Measurements from ENCODE around the gene NDUFAF3.

DNA sequence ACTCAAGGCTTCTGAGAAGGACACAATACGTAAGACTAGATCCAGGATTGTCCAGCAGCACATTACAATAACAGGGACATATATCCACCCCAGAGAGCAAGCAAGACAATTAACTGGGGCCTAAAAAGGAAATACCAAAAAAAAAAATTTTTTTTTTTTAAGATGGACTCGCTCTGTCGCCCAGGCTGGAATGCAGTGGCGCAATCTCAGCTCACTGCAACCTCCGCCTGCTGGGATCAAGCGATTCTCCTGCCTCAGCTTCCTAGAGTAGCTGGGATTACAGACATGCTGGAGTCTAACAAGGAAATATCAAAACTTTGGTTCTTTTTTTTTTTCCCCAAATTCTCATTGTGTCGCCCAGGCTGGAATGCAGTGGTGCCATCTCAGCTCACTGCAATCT, 36.1 kb downstream of the NDUFAF3 start:
- TF ChIP-seq, protein P1, sequence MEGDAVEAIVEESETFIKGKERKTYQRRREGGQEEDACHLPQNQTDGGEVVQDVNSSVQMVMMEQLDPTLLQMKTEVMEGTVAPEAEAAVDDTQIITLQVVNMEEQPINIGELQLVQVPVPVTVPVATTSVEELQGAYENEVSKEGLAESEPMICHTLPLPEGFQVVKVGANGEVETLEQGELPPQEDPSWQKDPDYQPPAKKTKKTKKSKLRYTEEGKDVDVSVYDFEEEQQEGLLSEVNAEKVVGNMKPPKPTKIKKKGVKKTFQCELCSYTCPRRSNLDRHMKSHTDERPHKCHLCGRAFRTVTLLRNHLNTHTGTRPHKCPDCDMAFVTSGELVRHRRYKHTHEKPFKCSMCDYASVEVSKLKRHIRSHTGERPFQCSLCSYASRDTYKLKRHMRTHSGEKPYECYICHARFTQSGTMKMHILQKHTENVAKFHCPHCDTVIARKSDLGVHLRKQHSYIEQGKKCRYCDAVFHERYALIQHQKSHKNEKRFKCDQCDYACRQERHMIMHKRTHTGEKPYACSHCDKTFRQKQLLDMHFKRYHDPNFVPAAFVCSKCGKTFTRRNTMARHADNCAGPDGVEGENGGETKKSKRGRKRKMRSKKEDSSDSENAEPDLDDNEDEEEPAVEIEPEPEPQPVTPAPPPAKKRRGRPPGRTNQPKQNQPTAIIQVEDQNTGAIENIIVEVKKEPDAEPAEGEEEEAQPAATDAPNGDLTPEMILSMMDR (IDR thresholded peaks at IDR 0.05), result no peak
- no peak for TF ChIP-seq POLR2A (IDR thresholded peaks at IDR 0.05)

Measured in vagina (tissue), 2 donors.